K562 (cell line): ENCODE data around the gene PREX1. TPM values are rescaled to one million over a fixed set of nuclear protein-coding genes. Genes with fewer than 3 reads are reported as not detected.

Experiments
- ASH1L ChIP-seq: fragments of 450-650 bp; IDR thresholded peaks from 2 replicates; pipeline ENCODE4 v1.6.1; 2018; ENCODE audit warnings: borderline replicate concordance, mild to moderate bottlenecking, low read depth; ENCODE audit not compliant: partially characterized antibody
- CCNT2 ChIP-seq: IDR thresholded peaks from 2 replicates; pipeline ENCODE4 v1.6.1; 2011; ENCODE audit warnings: borderline replicate concordance, low read depth, mild to moderate bottlenecking, moderate library complexity, mixed read lengths, low read length; ENCODE audit not compliant: insufficient read length; ENCODE audit errors: extremely low read depth
- CTBP1 ChIP-seq: fragments of 450-650 bp; IDR thresholded peaks from 2 replicates; pipeline ENCODE4 v1.6.1; 2016; ENCODE audit warnings: borderline replicate concordance
- HMG20A ChIP-seq: fragments of 450-650 bp; formaldehyde crosslinking; conservative IDR thresholded peaks from 2 replicates; pipeline ENCODE4 v1.4.0; 2020; ENCODE audit warnings: mild to moderate bottlenecking, mixed read lengths
- HNRNPK ChIP-seq: fragments of 200-400 bp; formaldehyde crosslinking; IDR thresholded peaks from one replicate; pipeline ENCODE4 v1.6.1; 2018; ENCODE audit warnings: mild to moderate bottlenecking, low read depth, low read length; ENCODE audit not compliant: poor library complexity, severe bottlenecking
- JUND ChIP-seq, 2 experiments: IDR thresholded peaks; 2 replicates in 1 of 2; 3 replicates in 1 of 2; pipeline ENCODE4 v1.6.1; 2011; ENCODE audit warnings: borderline replicate concordance in 2 of 2, low read depth in 2 of 2, low read length in 2 of 2, improper control_type of control experiment in 1 of 2, missing biosample characterization in 1 of 2, missing genetic modification characterization in 1 of 2, missing genetic modification reagents in 1 of 2
- MTA1 ChIP-seq: fragments of 450-650 bp; IDR thresholded peaks from 2 replicates; pipeline ENCODE4 v1.6.1; 2017; ENCODE audit warnings: borderline replicate concordance
- PML ChIP-seq: IDR thresholded peaks from 2 replicates; pipeline ENCODE4 v1.6.1; 2012; ENCODE audit warnings: low read length, inconsistent platforms
- RB1 ChIP-seq: fragments of 450-650 bp; IDR thresholded peaks from 2 replicates; pipeline ENCODE4 v1.6.1; 2017; ENCODE audit warnings: low read depth, mild to moderate bottlenecking
- RCOR1 ChIP-seq, 2 experiments: IDR thresholded peaks; 2 replicates each; pipeline ENCODE4 v1.6.1; 2012; ENCODE audit warnings: low read depth in 2 of 2, low read length in 2 of 2, borderline replicate concordance in 1 of 2, improper control_type of control experiment in 1 of 2
- SRF ChIP-seq, 2 experiments: fragments of 250-450, 450-650 bp in 1 of 2; sonication (Bioruptor Pico) in 1 of 2; sonication (generic) in 1 of 2; formaldehyde crosslinking; IDR thresholded peaks; 2 replicates each; pipeline versions ENCODE4 v1.5.0 to v1.5.1; 2020 to 2022; ENCODE audit warnings: mild to moderate bottlenecking in 1 of 2, missing genetic modification reagents in 1 of 2
- STAG1 ChIP-seq: sonication (generic); formaldehyde crosslinking; IDR thresholded peaks from 2 replicates; pipeline ENCODE4 v1.5.0; 2020; ENCODE audit warnings: missing genetic modification reagents, borderline replicate concordance
- TCF3 ChIP-seq: sonication (generic); formaldehyde crosslinking; IDR thresholded peaks from 2 replicates; pipeline ENCODE4 v1.4.0; 2020; ENCODE audit warnings: mild to moderate bottlenecking, missing genetic modification reagents
- WHSC1 ChIP-seq: IDR thresholded peaks from one replicate; pipeline ENCODE4 v1.6.1; 2012; ENCODE audit warnings: low read length, control low read depth, inconsistent platforms
- ZBTB1 ChIP-seq: sonication (generic); formaldehyde crosslinking; IDR thresholded peaks from 2 replicates; pipeline ENCODE4 v1.8.1; 2023; ENCODE audit warnings: missing genetic modification reagents, low read depth, mild to moderate bottlenecking, borderline replicate concordance
- ZNF121 ChIP-seq: sonication (generic); formaldehyde crosslinking; conservative IDR thresholded peaks from 2 replicates; pipeline ENCODE4 v1.8.0; 2022; ENCODE audit warnings: missing genetic modification reagents
- ZNF766 ChIP-seq: fragments of 200-800 bp; sonication (Bioruptor generic); conservative IDR thresholded peaks from 2 replicates; pipeline ENCODE4 v1.6.1; 2016; ENCODE audit warnings: missing genetic modification characterization, missing compliant biosample characterization
- polyA plus RNA-seq, 8 experiments: library from polyadenylated mRNA; depleted of rRNA in 4 of 8; stranded (reverse) in 5 of 8; unstranded in 3 of 8; fragments of >200 nt; fragmentation: Nextera tagmentation in 2 of 8; fragmentation: Illumina TruSeq in 1 of 8; extraction: Ambion mirVana in 2 of 8; extraction: Trizol in 1 of 8; gene quantifications; 2 replicates each; pipeline versions ENCODE4 v1.2.1 to v1.2.3, GENCODE V29; 2011 to 2014; ENCODE audit warnings: inconsistent platforms in 1 of 8, missing spikeins in 1 of 8
- total RNA-seq, 7 experiments: library from RNA; depleted of rRNA in 6 of 7; stranded (reverse); fragments of >200 nt in 6 of 7; fragmentation: Illumina TruSeq in 2 of 7; extraction: Trizol in 2 of 7; gene quantifications; 2 replicates each; pipeline versions ENCODE4 v1.2.1 to v1.2.3, GENCODE V29; 2011 to 2021; ENCODE audit warnings: low replicate concordance in 1 of 7
- TF ChIP-seq, protein P1 (sequence below): fragments of 450-650 bp; IDR thresholded peaks from 2 replicates; pipeline ENCODE4 v1.6.1; 2016; ENCODE audit warnings: low read depth
- TF ChIP-seq, protein P2 (sequence below): fragments of 250-450 bp; sonication (Bioruptor Pico); IDR thresholded peaks from 2 replicates; pipeline ENCODE4 v1.8.0; 2022; ENCODE audit warnings: moderate library complexity, mild to moderate bottlenecking, inconsistent platforms

PREX1 gene
- total and polyA plus RNA-seq, 9 of the 15 experiments (the other 6 are each of a cell fraction or from before 2014, with no cell fraction given): 0.37 to 10.4 (median 4.8) TPM

DNA sequence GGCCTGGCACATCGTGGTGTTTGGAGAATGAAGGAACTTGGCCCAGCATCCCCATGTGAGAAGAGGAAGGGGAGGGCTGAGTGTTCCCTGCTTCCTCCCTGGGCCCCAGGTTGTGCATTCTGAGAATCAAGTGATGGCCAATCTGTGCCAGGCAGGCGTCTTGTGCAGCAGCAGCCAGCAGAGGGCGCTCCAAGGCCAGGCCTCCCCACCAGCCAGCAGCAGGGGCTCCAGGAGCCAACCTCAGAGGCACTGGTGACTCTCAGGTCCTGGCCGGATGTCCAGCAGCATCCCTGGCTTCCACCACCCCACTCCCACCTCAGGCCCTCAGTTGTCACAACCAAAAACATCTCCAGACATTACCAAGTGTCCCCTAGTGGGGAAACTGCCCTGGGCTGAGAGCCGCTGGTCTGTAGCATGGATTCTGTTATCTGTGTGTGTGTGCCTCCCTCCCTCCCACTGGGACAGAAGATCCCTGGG is 192.0 kb downstream of the PREX1 start (continued):
- TF ChIP-seq, protein P1, sequence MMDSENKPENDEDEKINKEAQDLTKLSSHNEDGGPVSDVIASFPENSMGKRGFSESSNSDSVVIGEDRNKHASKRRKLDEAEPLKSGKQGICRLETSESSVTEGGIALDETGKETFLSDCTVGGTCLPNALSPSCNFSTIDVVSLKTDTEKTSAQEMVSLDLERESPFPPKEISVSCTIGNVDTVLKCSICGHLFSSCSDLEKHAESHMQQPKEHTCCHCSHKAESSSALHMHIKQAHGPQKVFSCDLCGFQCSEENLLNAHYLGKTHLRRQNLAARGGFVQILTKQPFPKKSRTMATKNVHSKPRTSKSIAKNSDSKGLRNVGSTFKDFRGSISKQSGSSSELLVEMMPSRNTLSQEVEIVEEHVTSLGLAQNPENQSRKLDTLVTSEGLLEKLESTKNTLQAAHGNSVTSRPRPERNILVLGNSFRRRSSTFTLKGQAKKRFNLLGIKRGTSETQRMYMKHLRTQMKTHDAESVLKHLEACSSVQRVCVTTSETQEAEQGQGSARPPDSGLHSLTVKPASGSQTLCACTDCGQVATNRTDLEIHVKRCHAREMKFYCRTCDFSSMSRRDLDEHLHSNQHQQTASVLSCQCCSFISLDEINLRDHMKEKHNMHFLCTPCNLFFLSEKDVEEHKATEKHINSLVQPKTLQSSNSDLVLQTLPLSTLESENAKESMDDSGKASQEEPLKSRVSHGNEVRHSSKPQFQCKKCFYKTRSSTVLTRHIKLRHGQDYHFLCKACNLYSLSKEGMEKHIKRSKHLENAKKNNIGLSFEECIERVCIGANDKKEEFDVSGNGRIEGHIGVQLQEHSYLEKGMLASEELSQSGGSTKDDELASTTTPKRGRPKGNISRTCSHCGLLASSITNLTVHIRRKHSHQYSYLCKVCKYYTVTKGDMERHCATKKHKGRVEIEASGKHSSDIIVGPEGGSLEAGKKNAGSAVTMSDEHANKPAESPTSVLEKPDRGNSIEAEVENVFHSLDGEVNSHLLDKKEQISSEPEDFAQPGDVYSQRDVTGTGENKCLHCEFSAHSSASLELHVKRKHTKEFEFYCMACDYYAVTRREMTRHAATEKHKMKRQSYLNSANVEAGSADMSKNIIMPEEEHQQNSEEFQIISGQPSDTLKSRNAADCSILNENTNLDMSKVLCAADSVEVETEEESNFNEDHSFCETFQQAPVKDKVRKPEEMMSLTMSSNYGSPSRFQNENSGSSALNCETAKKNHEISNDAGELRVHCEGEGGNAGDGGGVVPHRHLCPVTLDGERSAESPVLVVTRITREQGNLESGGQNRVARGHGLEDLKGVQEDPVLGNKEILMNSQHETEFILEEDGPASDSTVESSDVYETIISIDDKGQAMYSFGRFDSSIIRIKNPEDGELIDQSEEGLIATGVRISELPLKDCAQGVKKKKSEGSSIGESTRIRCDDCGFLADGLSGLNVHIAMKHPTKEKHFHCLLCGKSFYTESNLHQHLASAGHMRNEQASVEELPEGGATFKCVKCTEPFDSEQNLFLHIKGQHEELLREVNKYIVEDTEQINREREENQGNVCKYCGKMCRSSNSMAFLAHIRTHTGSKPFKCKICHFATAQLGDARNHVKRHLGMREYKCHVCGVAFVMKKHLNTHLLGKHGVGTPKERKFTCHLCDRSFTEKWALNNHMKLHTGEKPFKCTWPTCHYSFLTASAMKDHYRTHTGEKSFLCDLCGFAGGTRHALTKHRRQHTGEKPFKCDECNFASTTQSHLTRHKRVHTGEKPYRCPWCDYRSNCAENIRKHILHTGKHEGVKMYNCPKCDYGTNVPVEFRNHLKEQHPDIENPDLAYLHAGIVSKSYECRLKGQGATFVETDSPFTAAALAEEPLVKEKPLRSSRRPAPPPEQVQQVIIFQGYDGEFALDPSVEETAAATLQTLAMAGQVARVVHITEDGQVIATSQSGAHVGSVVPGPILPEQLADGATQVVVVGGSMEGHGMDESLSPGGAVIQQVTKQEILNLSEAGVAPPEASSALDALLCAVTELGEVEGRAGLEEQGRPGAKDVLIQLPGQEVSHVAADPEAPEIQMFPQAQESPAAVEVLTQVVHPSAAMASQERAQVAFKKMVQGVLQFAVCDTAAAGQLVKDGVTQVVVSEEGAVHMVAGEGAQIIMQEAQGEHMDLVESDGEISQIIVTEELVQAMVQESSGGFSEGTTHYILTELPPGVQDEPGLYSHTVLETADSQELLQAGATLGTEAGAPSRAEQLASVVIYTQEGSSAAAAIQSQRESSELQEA: no peak
- TF ChIP-seq JUND (IDR thresholded peaks at IDR 0.05; ENCODE audit: borderline replicate concordance, low read depth, low read length): 0 out of 2 replicates have a peak, but pooled peaks have one; percentile 8
- TF ChIP-seq JUND (tag; IDR thresholded peaks at IDR 0.05; ENCODE audit: borderline replicate concordance, low read depth, low read length): no peak
- no peak for TF ChIP-seq HNRNPK
- TF ChIP-seq RCOR1 (IDR thresholded peaks at IDR 0.05; ENCODE audit: borderline replicate concordance in 1 of 2, low read depth in 2 of 2, low read length in 2 of 2): peak in 1 of 2 experiments; percentile 33; a peak in 1 of 4 replicates
- TF ChIP-seq ZNF766 (CRISPR knock-in tag): no peak
- peak; percentile 93 for TF ChIP-seq STAG1
- TF ChIP-seq SRF (CRISPR knock-in tag; IDR thresholded peaks at IDR 0.05): no peak
- TF ChIP-seq TCF3 (CRISPR knock-in tag): no peak
- peak; percentile 43; the same call in 1 of the 2 replicates for TF ChIP-seq RB1
- peak; percentile 19; the same call in 1 of the 2 replicates for TF ChIP-seq CTBP1
- TF ChIP-seq ASH1L: no peak
- no peak for TF ChIP-seq PML
- TF ChIP-seq, protein P2, sequence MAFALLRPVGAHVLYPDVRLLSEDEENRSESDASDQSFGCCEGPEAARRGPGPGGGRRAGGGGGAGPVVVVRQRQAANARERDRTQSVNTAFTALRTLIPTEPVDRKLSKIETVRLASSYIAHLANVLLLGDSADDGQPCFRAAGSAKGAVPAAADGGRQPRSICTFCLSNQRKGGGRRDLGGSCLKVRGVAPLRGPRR (CRISPR knock-in tag): no peak
- no peak for TF ChIP-seq MTA1
- TF ChIP-seq HMG20A (CRISPR knock-in tag): no peak
- TF ChIP-seq ZBTB1 (CRISPR knock-in tag): no peak
- TF ChIP-seq WHSC1: no peak
- no peak for TF ChIP-seq ZNF121 (CRISPR knock-in tag)
- no peak for TF ChIP-seq CCNT2
